ENCODE results near the gene CDK6. TPM values are rescaled to one million over a fixed set of nuclear protein-coding genes. Genes with fewer than 3 reads are reported as not detected.

The CDK6 gene
- total RNA-seq, 1 donor from 2014 or later = 254 TPM

DNA sequence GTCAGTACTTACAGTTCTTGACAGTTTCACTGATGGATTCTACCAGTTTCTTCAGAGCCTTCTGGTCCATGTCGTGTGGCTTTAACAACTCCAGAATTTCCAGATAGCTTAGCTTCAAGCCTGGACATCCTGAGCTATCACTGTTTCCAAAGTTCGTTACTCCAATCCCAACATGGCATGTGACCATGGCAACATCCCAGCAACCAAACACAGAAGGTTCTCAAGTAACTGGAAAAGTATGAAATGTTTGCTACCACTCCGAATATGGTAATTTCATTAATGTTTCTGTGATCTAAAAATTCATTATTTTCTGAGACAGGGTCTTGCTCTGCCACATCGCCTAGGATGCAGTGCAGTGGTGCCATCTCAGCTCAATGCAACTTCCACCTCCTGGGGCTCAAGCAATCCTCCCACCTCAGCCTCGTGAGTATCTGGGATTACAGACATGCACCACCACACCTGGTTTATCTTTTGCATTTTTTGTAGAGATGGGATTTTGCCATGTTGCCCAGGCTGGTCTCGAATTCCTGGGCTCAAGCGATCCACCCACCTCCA, 278.5 kb downstream of the CDK6 start:
- Mint-ChIP-seq H3K9me3 (no peaks in the 10 kb centered on the region), H3K27ac (no peak overlapping the region), H3K4me3 (ENCODE audit: low read depth) (no peak overlapping the region), H3K36me3 (ENCODE audit: low read depth) (peaks cover 23% of the 10 kb centered on the region), H3K27me3 (ENCODE audit: low read depth) (no peaks in the 10 kb centered on the region), H3K4me1 (ENCODE audit: low read depth) (no peaks in the 10 kb centered on the region)
- intact Hi-C loops (cut with micrococcal nuclease) = no loop called here
- no peak for DNase-seq (ENCODE audit: low spot score)

DNA sequence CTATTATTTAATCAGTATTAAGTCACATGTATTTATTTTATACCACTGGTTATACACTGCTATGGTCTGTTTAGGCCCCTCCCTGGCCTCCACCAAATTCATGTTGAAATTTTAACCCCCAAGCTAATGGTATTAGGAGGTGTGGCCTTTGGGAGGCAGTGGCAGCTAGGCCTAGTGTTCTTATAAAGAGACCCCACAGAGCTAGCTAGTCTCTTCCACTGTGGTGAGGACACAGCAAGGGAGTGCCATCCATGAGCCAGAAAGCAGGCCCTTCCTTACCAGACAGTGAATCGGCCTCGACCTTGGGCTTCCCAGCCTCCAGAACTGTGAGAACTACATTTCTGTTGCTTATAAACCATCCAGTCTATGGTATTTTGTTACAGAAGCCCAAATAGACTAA, 279.1 kb downstream of the CDK6 start:
- no peaks in the 10 kb centered on the region for H3K27me3 Mint-ChIP-seq (ENCODE audit: low read depth)
- intact Hi-C loops (cut with micrococcal nuclease) = no loop called here
- H3K9me3 Mint-ChIP-seq = no peaks in the 10 kb centered on the region
- peaks cover 19% of the 10 kb centered on the region for H3K36me3 Mint-ChIP-seq (ENCODE audit: low read depth)
- no peak overlapping the region for H3K27ac Mint-ChIP-seq
- no peak overlapping the region for H3K4me3 Mint-ChIP-seq (ENCODE audit: low read depth)
- DNase-seq (ENCODE audit: low spot score) = no peak
- H3K4me1 Mint-ChIP-seq (ENCODE audit: low read depth) = no peaks in the 10 kb centered on the region

Other genes with a start within 250 kb of the CDK6 start
- 39.0 and 39.4 TPM in 2 replicates for gene FAM133B, start 246.2 kb downstream of the CDK6 start, total RNA-seq